HG03095 (cell line): ENCODE data around the gene THSD8.

ENCODE experiments used
- ATAC-seq: cut with Tn5 transposase; IDR thresholded peaks from one replicate; pipeline ENCODE4 v1.9.1; 2021; ENCODE audit warnings: moderate library complexity; ENCODE audit not compliant: unreplicated experiment

The THSD8 gene

GRCh38 chr19:12779162-12779993, 22.5 kb upstream of the THSD8 start:
- ATAC-seq, result no peak

DNA sequence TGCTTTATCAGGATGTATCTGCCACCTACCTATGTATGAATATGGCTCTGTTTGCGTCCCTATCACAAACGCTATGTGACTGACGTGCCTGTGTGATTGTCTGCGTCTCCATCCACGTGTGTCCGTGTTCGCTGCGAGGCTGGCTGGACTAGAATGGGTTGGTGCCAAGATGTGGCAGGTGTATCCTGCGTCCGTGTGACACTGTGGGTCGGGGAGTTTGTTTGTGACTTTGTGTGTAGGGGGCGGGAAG, 19.8 kb upstream of the THSD8 start:
- ATAC-seq, result no peak

DNA sequence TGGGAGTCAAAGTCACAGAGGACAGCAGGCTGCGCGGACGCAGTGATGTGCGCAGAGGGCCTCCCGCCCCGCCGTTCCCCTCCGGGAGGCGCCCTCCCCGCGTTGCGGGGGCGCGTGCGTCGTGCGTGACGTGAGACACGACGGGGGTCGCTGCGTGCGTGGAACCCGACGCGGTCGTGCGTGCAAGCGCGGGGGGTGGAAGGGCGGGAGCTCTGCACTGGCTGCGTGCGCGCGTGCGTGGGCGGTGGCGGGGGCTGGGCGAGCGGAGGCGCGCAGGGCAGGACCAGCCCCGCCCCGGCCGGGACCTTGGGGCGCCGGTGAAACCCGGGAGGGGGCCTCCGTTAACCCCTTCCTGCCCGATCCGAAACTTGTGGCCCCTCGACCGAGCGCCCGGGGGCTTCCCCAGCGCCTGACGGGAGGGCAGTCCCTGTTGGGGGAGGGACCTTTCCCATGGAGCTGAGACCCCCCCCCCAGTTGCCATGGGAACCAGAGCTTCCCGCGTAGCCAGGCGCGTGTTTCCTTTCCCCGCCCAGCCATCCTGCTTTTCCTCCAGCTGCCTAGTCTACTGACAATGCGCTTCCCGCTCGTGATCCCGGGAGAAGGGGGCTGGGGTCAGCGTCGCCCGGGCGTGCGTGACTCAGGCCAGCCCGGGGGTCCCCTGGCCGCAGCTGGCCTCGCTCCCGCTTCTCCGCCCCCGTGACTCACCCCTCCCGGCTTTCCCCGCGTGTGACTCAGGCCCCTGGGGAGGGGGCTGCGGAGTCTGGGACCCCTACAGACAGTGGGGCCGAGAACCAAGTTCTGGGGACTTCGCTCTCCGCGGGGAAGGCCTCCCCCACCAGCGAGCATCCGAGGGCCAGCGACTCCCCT, 19.2 kb upstream of the THSD8 start:
- ATAC-seq, result peak; percentile 27

GRCh38 chr19:12783291-12783848, 18.5 kb upstream of the THSD8 start:
- no peak for ATAC-seq

DNA sequence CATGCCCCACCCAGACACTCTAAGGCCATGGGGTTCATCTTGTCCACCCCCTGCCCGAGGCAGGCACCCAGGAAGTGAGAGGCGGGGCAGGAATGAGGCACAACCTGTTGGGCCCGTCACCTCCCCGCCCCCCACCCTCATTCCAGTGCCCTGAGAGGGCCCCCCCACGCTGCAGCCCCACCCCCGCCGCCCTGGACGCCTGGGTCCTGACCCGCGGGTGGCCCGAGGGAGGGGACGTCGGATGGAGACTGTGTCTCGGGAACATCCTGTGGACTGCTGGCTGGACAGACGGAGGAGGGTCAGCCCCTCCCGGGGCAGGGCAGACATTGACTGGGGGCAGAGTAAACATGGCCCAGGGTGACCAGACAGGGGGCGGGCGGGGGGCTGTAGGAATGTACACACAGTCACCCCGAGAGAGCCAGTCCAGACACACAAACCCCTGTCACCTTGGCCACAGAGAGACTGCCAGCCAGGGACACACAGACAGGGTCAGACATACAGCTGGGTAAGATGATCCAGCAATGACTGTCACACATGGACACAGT, 17.9 kb upstream of the THSD8 start:
- no peak for ATAC-seq

GRCh38 chr19:12784394-12784870, 17.4 kb upstream of the THSD8 start:
- ATAC-seq, result no peak

- ATAC-seq, result no peak
Measured at GRCh38 chr19:12784871-12785430, 16.9 kb upstream of the THSD8 start.

- ATAC-seq, result no peak
Measured at GRCh38 chr19:12785431-12786031, 16.3 kb upstream of the THSD8 start.

DNA sequence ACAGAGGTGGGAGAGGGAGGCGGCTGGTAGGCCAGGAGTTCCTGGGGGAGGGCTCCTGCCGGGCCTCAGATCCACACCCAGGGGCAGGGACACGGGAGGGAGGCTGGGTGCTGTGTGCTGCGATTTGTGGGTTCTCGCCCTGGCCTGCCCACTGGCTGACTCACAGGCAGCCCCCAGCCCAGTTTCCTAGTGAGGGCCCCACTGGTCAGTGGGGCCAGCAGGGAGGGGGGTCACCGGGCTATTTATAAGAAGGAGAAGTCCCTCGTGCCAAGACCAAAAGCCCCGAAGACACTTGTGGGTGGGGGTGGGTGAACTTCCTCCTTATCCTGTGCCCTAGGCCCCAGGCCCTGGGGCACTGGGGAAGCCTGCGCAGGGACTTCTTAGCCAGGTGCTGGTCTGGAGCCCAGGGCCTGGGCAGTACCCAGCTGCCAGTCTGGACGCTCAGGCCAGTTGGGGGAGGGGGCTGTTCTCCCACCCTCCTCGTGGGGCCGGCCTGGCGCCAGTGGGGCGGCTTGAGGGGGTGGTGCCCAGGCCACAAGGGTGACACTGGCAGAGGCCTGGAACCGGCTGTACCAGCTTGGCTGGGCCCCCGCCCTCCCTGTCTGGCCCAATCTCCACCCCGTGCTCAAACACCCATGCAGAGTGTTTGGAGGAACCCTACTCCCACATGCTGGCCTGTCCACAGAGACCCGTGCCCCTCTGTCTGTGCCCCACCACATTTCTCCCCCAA, 15.6 kb upstream of the THSD8 start:
- no peak for ATAC-seq

DNA sequence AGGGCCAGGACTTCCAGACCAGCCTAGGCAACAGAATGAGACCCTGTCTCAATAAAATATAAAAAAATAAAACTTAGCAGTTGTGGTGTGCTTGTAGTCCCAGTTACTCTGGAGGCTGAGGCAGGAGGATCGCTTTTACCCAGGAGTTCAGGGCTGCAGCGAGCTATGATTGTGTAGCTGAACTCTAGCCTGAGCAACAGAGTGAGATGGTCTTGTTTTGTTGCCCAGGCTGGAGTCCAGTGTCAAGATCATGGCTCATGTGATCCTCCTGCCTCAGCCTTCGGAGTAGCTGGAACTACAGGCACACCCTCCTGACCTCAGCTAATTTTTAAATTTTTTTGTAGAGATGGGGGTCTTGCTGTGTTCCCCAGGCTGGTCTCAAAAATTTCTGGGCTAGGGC, 14.9 kb upstream of the THSD8 start:
- ATAC-seq, result no peak

DNA sequence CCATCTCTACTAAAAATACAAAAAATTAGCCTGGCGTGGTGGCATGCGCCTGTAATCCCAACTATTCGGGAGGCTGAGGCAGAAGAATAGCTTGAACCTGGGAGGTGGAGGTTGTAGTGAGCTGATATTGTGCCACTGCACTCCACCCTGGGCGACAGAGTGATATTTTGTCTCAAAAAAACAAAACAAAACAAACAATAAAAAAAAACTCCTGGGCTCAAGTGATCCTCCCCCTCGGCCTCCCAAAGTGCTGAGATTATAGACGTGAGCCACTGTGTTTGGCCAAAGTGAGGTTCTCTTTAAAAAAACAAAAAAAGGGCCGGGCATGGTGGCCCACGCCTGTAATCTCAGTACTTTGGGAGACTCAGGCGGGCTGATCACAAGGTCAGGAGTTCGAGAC, 14.4 kb upstream of the THSD8 start:
- ATAC-seq, result no peak

- ATAC-seq, result no peak
Measured at GRCh38 chr19:12788042-12788681, 13.7 kb upstream of the THSD8 start.

DNA sequence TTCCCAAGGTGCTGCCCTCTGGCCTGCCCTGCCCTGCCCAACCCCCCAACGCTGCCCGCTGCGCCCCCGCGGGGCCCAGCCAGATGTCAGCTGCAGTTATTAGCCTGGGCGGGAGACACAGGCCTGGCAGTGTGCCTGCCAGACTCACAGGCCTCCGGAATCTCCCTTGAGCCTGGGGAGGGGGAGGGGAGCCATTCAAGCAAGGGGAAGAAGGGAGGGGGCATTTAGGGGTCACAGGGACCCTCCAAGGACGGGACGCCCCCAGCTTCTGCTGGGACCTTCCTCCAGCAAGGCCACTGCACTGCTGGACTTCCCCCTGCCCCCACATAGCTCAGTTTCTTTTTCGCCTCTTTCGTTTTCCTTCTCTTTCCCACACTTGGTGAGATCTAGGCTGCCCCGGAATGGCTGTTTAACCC, 13.2 kb upstream of the THSD8 start:
- no peak for ATAC-seq

- no peak for ATAC-seq
Measured at GRCh38 chr19:12789098-12789903, 12.6 kb upstream of the THSD8 start.

- peak; percentile 35 for ATAC-seq
Measured at GRCh38 chr19:12789904-12790619, 11.8 kb upstream of the THSD8 start.

DNA sequence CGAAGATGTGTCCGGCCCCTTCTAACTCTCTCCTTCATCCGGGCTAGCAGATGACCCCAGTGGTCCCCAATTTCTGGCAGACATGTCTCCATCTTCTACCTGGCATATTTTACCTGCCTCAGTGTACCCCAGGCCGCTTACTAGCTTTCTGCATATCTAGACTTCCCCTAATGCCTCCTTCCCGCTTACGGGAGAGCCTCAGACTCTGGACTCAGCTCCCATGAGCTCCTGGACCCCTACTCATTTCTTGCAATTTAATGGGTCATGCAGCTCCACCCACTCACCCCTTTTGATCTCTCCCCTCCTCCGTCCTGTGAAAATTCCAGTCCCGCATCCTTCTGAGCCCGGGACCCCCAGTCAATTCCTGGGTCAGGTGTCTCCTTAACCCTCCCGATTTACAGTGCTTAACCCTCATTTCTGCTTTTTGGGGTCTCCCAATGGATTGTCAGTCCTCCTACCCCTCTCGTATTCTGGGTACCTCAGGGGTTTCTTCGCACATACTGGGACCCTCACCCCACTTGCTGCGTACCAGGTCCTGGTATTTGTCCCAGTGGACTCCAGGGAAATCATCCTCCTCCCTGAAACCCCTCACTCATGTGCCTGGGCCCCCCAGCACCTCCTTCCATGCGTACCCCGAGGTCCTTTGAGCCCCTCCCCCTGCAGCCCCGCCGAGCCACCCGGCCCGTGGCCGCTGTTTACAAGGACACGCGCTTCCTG, 11.1 kb upstream of the THSD8 start:
- ATAC-seq, result no peak

DNA sequence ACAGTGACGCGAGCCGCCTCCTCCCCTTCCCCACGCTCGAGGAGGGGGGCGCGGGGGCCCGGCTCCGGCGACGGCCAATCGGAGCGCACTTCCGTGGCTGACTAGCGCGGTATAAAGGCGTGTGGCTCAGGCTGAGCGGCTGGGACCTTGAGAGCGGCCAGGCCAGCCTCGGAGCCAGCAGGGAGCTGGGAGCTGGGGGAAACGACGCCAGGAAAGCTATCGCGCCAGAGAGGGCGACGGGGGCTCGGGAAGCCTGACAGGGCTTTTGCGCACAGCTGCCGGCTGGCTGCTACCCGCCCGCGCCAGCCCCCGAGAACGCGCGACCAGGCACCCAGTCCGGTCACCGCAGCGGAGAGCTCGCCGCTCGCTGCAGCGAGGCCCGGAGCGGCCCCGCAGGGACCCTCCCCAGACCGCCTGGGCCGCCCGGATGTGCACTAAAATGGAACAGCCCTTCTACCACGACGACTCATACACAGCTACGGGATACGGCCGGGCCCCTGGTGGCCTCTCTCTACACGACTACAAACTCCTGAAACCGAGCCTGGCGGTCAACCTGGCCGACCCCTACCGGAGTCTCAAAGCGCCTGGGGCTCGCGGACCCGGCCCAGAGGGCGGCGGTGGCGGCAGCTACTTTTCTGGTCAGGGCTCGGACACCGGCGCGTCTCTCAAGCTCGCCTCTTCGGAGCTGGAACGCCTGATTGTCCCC, 10.4 kb upstream of the THSD8 start, which contains the start of gene JUNB:
Gene JUNB (plus strand): TSS at position 142 of the 706 bp plus-strand sequence. CDS start 286 bp downstream, at position 428.
- ATAC-seq, result no peak
